ENCODE measurements around the gene HSD17B2. TPM values are rescaled to one million over a fixed set of nuclear protein-coding genes. Genes with fewer than 3 reads are reported as not detected.
"Not testable (repeated sequence)": the region's sequence is repeated elsewhere in the genome, so short reads cannot be mapped to it uniquely, and the experiment has no call there.

The HSD17B2 gene
- 10.4 TPM for total RNA-seq (ENCODE audit: insufficient read depth, low replicate concordance)

- no peak for DNase-seq (ENCODE audit: low spot score)
Measured at GRCh38 chr16:82034981-82035612, at the start of gene HSD17B2. HSD17B2 (plus strand) TSS chr16:82035253; CDS start chr16:82035425, 172 bp downstream.

GRCh38 chr16:81987121-81987520, 47.9 kb upstream of the HSD17B2 start:
- DNase-seq (ENCODE audit: low spot score): no peak

- no peak for DNase-seq (ENCODE audit: low spot score)
Measured at GRCh38 chr16:81987706-81988105, 47.3 kb upstream of the HSD17B2 start.

GRCh38 chr16:81992859-81993258, 42.2 kb upstream of the HSD17B2 start:
- DNase-seq (ENCODE audit: low spot score): no peak

GRCh38 chr16:81994485-81994884, 40.6 kb upstream of the HSD17B2 start:
- no peak for DNase-seq (ENCODE audit: low spot score)

- DNase-seq (ENCODE audit: low spot score): no peak
Measured at GRCh38 chr16:81995651-81996050, 39.4 kb upstream of the HSD17B2 start.

GRCh38 chr16:81996664-81997509, 38.2 kb upstream of the HSD17B2 start:
- peak; percentile 68 for DNase-seq (ENCODE audit: low spot score)

- DNase-seq (ENCODE audit: low spot score): peak; percentile 87
Measured at GRCh38 chr16:81997738-81998137, 37.3 kb upstream of the HSD17B2 start.

- no peak for DNase-seq (ENCODE audit: low spot score)
Measured at GRCh38 chr16:82002831-82003230, 32.2 kb upstream of the HSD17B2 start.

- DNase-seq (ENCODE audit: low spot score): no peak
Measured at GRCh38 chr16:82004601-82005000, 30.5 kb upstream of the HSD17B2 start.

- DNase-seq (ENCODE audit: low spot score): no peak
Measured at GRCh38 chr16:82005027-82005830, 29.8 kb upstream of the HSD17B2 start.

- no peak for DNase-seq (ENCODE audit: low spot score)
Measured at GRCh38 chr16:82006036-82006435, 29.0 kb upstream of the HSD17B2 start.

- no peak for DNase-seq (ENCODE audit: low spot score)
Measured at GRCh38 chr16:82007189-82007588, 27.9 kb upstream of the HSD17B2 start.

- DNase-seq (ENCODE audit: low spot score): no peak
Measured at GRCh38 chr16:82008957-82009592, 26.0 kb upstream of the HSD17B2 start.

- DNase-seq (ENCODE audit: low spot score): not testable (repeated sequence)
Measured at GRCh38 chr16:82009789-82010188, 25.3 kb upstream of the HSD17B2 start.

- no peak for DNase-seq (ENCODE audit: low spot score)
Measured at GRCh38 chr16:82010649-82011048, 24.4 kb upstream of the HSD17B2 start.

GRCh38 chr16:82011199-82011641, 23.8 kb upstream of the HSD17B2 start, which contains the start of gene SDR42E1:
SDR42E1 (minus strand) TSS chr16:82011470; CDS start chr16:82000858, 10,612 bp downstream.
- peak; percentile 31 for DNase-seq (ENCODE audit: low spot score)

- DNase-seq (ENCODE audit: low spot score): no peak
Measured at GRCh38 chr16:82013139-82013538, 21.9 kb upstream of the HSD17B2 start.

- DNase-seq (ENCODE audit: low spot score): no peak
Measured at GRCh38 chr16:82016263-82016662, 18.8 kb upstream of the HSD17B2 start.

- DNase-seq (ENCODE audit: low spot score): no peak
Measured at GRCh38 chr16:82016964-82017363, 18.1 kb upstream of the HSD17B2 start.

- DNase-seq (ENCODE audit: low spot score): no peak
Measured at GRCh38 chr16:82017911-82018568, 17.0 kb upstream of the HSD17B2 start.
